ENCODE data around the gene KPRP. TPM values are rescaled to one million over a fixed set of nuclear protein-coding genes. Genes with fewer than 3 reads are reported as not detected.

KPRP gene
- total RNA-seq, 1 donor from 2014 or later: not detected

DNA sequence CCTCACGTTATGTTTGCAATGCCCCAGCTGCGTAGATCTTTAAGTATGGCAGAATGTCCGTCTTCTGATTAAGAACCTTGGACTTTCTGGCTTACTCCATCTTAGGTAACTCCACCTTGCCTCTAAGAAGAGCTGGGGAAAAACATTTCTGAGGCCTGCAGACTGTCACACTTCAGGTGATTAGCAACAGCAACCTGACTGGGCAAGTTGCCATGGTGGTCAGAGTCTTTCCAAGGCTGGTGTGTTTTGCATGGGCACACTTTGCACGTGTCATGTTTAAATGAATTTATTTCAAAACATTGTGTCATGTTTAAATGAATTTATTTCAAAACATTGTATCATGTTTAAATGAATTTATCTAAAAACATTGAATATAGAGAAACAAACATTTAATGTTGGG lies 811 bp downstream of the KPRP start:
- no peak for DNase-seq (ENCODE audit: extremely low spot score, unreplicated experiment)
- no peaks in the 10 kb centered on the region for H3K4me1 Mint-ChIP-seq (ENCODE audit: unreplicated experiment)
- H3K4me3 Mint-ChIP-seq (ENCODE audit: unreplicated experiment): no peak overlapping the region
- H3K36me3 Mint-ChIP-seq (ENCODE audit: unreplicated experiment): no peaks in the 10 kb centered on the region
- no peaks in the 10 kb centered on the region for H3K27me3 Mint-ChIP-seq (ENCODE audit: unreplicated experiment)
- TF ChIP-seq, protein P1, sequence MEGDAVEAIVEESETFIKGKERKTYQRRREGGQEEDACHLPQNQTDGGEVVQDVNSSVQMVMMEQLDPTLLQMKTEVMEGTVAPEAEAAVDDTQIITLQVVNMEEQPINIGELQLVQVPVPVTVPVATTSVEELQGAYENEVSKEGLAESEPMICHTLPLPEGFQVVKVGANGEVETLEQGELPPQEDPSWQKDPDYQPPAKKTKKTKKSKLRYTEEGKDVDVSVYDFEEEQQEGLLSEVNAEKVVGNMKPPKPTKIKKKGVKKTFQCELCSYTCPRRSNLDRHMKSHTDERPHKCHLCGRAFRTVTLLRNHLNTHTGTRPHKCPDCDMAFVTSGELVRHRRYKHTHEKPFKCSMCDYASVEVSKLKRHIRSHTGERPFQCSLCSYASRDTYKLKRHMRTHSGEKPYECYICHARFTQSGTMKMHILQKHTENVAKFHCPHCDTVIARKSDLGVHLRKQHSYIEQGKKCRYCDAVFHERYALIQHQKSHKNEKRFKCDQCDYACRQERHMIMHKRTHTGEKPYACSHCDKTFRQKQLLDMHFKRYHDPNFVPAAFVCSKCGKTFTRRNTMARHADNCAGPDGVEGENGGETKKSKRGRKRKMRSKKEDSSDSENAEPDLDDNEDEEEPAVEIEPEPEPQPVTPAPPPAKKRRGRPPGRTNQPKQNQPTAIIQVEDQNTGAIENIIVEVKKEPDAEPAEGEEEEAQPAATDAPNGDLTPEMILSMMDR (IDR thresholded peaks at IDR 0.05): no peak
- peaks cover 30% of the 10 kb centered on the region for H3K9me3 Mint-ChIP-seq (ENCODE audit: unreplicated experiment)
- H3K27ac Mint-ChIP-seq (ENCODE audit: unreplicated experiment): no peak overlapping the region

DNA sequence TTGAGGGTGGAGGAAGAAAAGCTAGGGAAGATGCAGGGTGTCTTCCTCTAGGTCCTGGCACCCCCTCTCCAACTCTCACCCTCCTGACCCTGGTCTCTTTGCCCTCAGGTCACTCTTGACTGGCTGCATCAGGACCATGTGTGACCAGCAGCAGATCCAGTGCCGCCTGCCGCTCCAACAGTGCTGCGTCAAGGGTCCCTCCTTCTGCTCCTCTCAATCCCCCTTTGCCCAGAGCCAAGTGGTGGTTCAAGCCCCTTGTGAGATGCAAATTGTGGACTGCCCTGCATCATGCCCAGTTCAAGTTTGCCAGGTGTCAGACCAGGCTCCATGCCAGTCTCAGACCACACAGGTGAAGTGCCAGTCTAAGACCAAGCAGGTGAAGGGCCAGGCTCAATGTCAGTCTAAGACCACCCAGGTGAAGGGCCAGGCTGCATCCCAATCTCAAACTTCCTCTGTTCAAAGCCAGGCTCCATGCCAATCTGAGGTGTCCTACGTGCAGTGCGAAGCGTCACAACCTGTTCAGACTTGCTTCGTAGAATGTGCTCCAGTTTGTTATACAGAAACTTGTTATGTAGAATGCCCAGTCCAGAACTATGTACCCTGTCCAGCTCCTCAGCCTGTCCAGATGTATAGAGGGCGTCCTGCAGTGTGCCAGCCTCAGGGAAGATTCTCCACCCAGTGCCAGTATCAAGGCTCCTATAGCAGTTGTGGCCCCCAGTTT lies 1.8 kb downstream of the KPRP start:
- Mint-ChIP-seq H3K4me3 (ENCODE audit: unreplicated experiment) (no peak overlapping the region), H3K27me3 (ENCODE audit: unreplicated experiment) (no peaks in the 10 kb centered on the region), H3K9me3 (ENCODE audit: unreplicated experiment) (peaks cover 30% of the 10 kb centered on the region), H3K4me1 (ENCODE audit: unreplicated experiment) (no peaks in the 10 kb centered on the region), H3K36me3 (ENCODE audit: unreplicated experiment) (no peaks in the 10 kb centered on the region), H3K27ac (ENCODE audit: unreplicated experiment) (no peak overlapping the region)
- DNase-seq (ENCODE audit: extremely low spot score, unreplicated experiment): no peak
- TF ChIP-seq, protein P1 (IDR thresholded peaks at IDR 0.05): no peak

DNA sequence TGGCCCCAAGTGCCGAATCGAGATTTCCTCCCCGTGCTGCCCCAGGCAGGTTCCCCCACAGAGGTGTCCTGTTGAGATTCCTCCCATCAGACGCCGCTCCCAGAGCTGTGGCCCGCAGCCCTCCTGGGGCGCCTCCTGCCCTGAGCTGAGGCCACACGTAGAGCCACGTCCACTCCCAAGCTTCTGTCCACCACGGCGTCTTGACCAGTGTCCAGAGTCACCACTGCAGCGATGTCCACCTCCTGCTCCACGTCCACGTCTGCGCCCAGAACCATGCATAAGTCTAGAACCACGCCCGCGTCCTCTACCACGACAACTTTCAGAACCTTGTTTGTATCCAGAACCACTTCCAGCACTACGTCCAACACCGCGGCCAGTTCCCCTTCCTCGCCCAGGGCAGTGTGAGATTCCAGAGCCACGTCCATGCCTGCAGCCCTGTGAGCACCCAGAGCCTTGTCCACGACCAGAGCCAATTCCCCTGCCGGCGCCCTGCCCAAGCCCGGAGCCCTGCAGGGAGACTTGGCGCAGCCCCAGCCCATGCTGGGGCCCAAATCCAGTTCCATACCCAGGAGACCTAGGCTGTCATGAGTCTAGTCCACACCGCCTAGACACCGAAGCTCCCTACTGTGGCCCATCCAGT lies 2.8 kb downstream of the KPRP start:
- H3K4me1 Mint-ChIP-seq (ENCODE audit: unreplicated experiment): no peaks in the 10 kb centered on the region
- H3K27me3 Mint-ChIP-seq (ENCODE audit: unreplicated experiment): no peaks in the 10 kb centered on the region
- H3K36me3 Mint-ChIP-seq (ENCODE audit: unreplicated experiment): no peaks in the 10 kb centered on the region
- TF ChIP-seq, protein P1 (IDR thresholded peaks at IDR 0.05): no peak
- no peak for DNase-seq (ENCODE audit: extremely low spot score, unreplicated experiment)
- H3K9me3 Mint-ChIP-seq (ENCODE audit: unreplicated experiment): peaks cover 29% of the 10 kb centered on the region
- H3K27ac Mint-ChIP-seq (ENCODE audit: unreplicated experiment): no peak overlapping the region
- no peak overlapping the region for H3K4me3 Mint-ChIP-seq (ENCODE audit: unreplicated experiment)

DNA sequence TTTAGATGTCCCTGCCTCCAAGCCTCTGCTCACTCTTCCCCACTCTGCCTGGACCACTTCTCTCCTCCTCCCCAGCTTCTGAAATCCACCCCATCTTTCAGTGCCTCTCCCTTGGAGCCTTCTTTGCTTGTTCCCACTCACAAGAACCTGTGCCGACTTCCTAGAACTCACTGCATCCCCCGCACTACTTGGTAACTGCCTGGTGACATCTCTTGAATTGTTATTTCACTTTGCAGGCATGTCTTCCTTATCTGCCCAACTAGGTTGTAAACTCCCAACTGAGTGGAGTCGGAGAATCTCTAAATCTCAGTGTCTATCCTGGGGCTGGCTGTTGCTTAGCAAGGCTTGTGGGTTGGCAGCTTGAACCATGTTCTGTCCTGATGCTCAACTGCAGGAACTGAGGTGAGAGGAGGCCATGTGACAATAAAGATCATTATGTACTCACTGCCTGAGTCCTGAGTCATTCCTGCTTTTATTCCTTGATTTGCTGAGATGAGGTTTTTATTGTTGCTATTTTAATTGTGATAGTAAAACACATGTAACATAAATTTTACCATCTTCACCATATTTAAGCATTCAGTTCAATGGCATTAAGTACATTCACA lies 3.9 kb downstream of the KPRP start:
- H3K9me3 Mint-ChIP-seq (ENCODE audit: unreplicated experiment): peaks cover 25% of the 10 kb centered on the region
- no peaks in the 10 kb centered on the region for H3K36me3 Mint-ChIP-seq (ENCODE audit: unreplicated experiment)
- H3K4me1 Mint-ChIP-seq (ENCODE audit: unreplicated experiment): no peaks in the 10 kb centered on the region
- no peaks in the 10 kb centered on the region for H3K27me3 Mint-ChIP-seq (ENCODE audit: unreplicated experiment)
- no peak overlapping the region for H3K4me3 Mint-ChIP-seq (ENCODE audit: unreplicated experiment)
- no peak for DNase-seq (ENCODE audit: extremely low spot score, unreplicated experiment)
- H3K27ac Mint-ChIP-seq (ENCODE audit: unreplicated experiment): no peak overlapping the region
- TF ChIP-seq, protein P1 (IDR thresholded peaks at IDR 0.05): no peak

Measured in osteocyte (in vitro differentiated cells).